ENCODE results near the gene CEP350. TPM values are rescaled to one million over a fixed set of nuclear protein-coding genes. Genes with fewer than 3 reads are reported as not detected.

CEP350 gene
- total RNA-seq, 1 donor from 2014 or later: 48.7 TPM

- Mint-ChIP-seq H3K36me3 (ENCODE audit: insufficient read depth) (peaks cover 2% of the 10 kb centered on the region), H3K9me3 (ENCODE audit: low read depth) (no peaks in the 10 kb centered on the region), H3K4me3 (ENCODE audit: low read depth) (peak overlapping the region; percentile 92), H3K4me1 (ENCODE audit: low read depth) (peaks cover 49% of the 10 kb centered on the region), H3K27me3 (peaks cover 39% of the 10 kb centered on the region), H3K27ac (peak overlapping the region; percentile 81)
- no peak for DNase-seq (ENCODE audit: low spot score, unreplicated experiment)
- no peak for TF ChIP-seq CTCF (IDR thresholded peaks at IDR 0.05; ENCODE audit: unreplicated experiment)
Measured at GRCh38 chr1:180155182-180155682, 200.6 kb downstream of the CEP350 start.

DNA sequence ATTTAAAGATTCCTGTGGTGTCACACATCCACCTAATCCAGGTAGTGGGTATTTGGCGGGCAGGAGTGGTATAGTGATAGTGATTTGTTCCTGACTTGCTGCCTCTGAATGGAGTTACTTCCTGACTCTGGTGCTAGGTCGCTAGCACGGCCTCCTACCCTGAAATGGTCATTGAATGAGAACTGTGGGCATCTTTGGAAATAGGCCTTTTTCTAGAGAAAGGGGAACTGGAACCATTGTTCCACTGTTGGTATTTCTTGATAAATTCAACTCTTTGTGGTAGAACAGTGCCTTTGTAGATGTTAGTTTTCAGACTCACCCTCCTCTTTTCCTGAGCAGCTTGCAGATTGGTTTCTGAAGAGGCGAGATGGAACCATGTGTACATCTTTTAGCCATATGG lies 201.6 kb downstream of the CEP350 start:
- H3K36me3 Mint-ChIP-seq (ENCODE audit: insufficient read depth): peaks cover 4% of the 10 kb centered on the region

DNA sequence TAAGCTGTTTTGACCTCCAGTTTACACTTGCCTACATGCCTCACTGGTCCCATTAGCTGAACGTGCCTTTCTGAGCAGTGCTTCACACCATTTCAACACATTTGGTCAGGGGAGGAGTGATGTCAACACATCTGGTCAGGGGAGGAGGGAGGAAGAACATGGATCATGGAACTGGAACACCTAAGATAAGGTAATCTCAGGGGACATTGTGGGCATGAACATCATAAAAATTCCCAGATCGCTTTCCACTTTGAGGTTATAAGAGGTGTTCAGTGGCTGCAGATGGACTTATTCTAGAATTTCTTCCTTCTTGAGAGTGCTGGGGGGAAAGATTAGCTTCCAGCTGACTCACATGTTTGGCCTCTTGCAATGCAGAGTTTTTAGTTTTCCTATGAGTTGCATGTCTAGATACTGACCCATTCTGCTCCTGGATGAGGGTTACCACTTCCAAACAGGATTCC lies 202.1 kb downstream of the CEP350 start:
- peaks cover 31% of the 10 kb centered on the region for H3K27me3 Mint-ChIP-seq
- peaks cover 4% of the 10 kb centered on the region for H3K36me3 Mint-ChIP-seq (ENCODE audit: insufficient read depth)
- DNase-seq (ENCODE audit: low spot score, unreplicated experiment): no peak
- H3K4me1 Mint-ChIP-seq (ENCODE audit: low read depth): peaks cover 58% of the 10 kb centered on the region
- peak overlapping the region; percentile 92 for H3K4me3 Mint-ChIP-seq (ENCODE audit: low read depth)
- H3K27ac Mint-ChIP-seq: peak overlapping the region; percentile 96
- H3K9me3 Mint-ChIP-seq (ENCODE audit: low read depth): no peaks in the 10 kb centered on the region
- TF ChIP-seq CTCF (IDR thresholded peaks at IDR 0.05; ENCODE audit: unreplicated experiment): no peak

More for the DNA sequence above, 201.6 kb downstream of the CEP350 start:
- no peak for TF ChIP-seq CTCF (IDR thresholded peaks at IDR 0.05; ENCODE audit: unreplicated experiment)
- peaks cover 55% of the 10 kb centered on the region for H3K4me1 Mint-ChIP-seq (ENCODE audit: low read depth)
- DNase-seq (ENCODE audit: low spot score, unreplicated experiment): no peak
- H3K9me3 Mint-ChIP-seq (ENCODE audit: low read depth): no peaks in the 10 kb centered on the region
- H3K27me3 Mint-ChIP-seq: peaks cover 35% of the 10 kb centered on the region
- no peak overlapping the region for H3K27ac Mint-ChIP-seq
- H3K4me3 Mint-ChIP-seq (ENCODE audit: low read depth): peak overlapping the region; percentile 92

- H3K4me1 Mint-ChIP-seq (ENCODE audit: low read depth): peaks cover 60% of the 10 kb centered on the region
- H3K9me3 Mint-ChIP-seq (ENCODE audit: low read depth): no peaks in the 10 kb centered on the region
- peak overlapping the region; percentile 96 for H3K27ac Mint-ChIP-seq
- H3K36me3 Mint-ChIP-seq (ENCODE audit: insufficient read depth): peaks cover 4% of the 10 kb centered on the region
- peaks cover 26% of the 10 kb centered on the region for H3K27me3 Mint-ChIP-seq
- H3K4me3 Mint-ChIP-seq (ENCODE audit: low read depth): peak overlapping the region; percentile 92
- no peak for DNase-seq (ENCODE audit: low spot score, unreplicated experiment)
- no peak for TF ChIP-seq CTCF (IDR thresholded peaks at IDR 0.05; ENCODE audit: unreplicated experiment)
Measured at GRCh38 chr1:180157108-180157507, 202.5 kb downstream of the CEP350 start.

DNA sequence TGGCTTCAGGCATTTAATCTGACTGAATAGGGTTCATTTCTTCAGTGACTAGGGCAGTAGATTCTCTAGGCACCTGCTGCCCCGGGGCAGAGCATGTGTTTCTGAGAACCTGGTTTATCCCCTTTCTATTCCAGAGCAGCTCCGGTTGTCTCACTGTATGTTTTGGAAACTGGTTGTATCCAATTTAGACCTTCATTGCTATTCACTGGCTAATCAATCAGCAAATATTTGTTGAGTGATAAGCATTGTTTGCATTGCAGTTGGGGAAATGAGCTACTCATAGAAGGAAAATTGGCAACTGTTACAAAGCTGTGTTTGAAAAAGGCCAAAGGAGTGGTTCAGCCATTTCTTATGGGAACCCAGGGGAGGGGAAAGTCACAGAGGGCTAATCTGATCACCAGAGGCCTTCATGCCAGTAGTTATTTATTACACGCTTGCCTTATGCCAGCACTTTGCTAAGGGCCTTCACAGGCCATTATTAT lies 203.0 kb downstream of the CEP350 start:
- peaks cover 21% of the 10 kb centered on the region for H3K27me3 Mint-ChIP-seq
- TF ChIP-seq CTCF (IDR thresholded peaks at IDR 0.05; ENCODE audit: unreplicated experiment): no peak
- peak overlapping the region; percentile 92 for H3K4me3 Mint-ChIP-seq (ENCODE audit: low read depth)
- H3K36me3 Mint-ChIP-seq (ENCODE audit: insufficient read depth): peaks cover 4% of the 10 kb centered on the region
- peaks cover 62% of the 10 kb centered on the region for H3K4me1 Mint-ChIP-seq (ENCODE audit: low read depth)
- H3K9me3 Mint-ChIP-seq (ENCODE audit: low read depth): no peaks in the 10 kb centered on the region
- H3K27ac Mint-ChIP-seq: peak overlapping the region; percentile 96
- DNase-seq (ENCODE audit: low spot score, unreplicated experiment): no peak

Measured in progenitor cell of endocrine pancreas (in vitro differentiated cells).